DMS 273 (cell line): ENCODE results near the gene GFPT2.
"Not testable (repeated sequence)": the region's sequence is repeated elsewhere in the genome, so short reads cannot be mapped to it uniquely, and the experiment has no call there.

Experiments used
- DNase-seq: peaks from one replicate; lab custom pipeline; 2025; ENCODE audit not compliant: unreplicated experiment; lab: John Stamatoyannopoulos, UW

GFPT2 gene

DNA sequence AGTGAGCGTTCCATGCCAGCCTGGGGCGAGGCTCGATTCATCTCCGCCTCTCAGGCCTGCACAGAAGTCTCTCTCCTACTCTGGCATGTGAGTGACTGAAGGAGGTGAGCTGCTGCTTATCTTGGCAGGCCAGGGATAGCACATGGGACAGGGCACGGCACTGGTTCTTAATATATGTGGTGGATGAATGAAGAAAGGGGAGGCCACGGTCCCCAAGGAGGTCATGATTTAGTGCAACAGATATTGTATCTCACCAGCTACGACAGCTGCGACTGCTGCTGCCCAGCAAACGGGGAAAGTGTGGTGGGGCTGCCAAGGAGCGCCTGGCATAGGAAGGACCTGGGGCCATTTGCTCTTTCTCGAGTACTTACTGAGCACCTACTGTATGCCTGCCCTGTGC is 41.9 kb downstream of the GFPT2 start:
- no peak for DNase-seq

DNA sequence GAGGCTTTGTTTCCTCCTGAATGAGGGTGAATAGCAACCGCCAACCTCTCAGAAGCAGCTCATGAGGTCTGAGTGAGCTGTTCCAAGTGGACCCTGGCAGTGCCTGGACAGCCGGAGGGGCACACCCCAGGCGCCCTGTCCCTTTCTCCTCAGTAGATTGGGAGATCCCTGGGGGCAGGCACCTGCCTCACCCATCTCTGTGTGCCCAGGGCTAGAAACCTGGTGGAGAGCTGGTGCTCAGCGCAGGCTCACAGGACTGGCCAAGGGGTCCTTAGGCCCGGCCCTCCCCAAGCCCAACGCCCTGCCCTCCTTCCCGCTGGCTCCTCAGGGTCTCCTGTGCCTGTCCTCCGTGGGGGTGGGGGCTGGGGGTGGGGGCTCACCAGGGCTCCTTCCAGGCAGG is 46.3 kb downstream of the GFPT2 start:
- DNase-seq, result no peak

GRCh38 chr5:180305481-180305880 is 47.7 kb downstream of the GFPT2 start:
- no peak for DNase-seq

DNA sequence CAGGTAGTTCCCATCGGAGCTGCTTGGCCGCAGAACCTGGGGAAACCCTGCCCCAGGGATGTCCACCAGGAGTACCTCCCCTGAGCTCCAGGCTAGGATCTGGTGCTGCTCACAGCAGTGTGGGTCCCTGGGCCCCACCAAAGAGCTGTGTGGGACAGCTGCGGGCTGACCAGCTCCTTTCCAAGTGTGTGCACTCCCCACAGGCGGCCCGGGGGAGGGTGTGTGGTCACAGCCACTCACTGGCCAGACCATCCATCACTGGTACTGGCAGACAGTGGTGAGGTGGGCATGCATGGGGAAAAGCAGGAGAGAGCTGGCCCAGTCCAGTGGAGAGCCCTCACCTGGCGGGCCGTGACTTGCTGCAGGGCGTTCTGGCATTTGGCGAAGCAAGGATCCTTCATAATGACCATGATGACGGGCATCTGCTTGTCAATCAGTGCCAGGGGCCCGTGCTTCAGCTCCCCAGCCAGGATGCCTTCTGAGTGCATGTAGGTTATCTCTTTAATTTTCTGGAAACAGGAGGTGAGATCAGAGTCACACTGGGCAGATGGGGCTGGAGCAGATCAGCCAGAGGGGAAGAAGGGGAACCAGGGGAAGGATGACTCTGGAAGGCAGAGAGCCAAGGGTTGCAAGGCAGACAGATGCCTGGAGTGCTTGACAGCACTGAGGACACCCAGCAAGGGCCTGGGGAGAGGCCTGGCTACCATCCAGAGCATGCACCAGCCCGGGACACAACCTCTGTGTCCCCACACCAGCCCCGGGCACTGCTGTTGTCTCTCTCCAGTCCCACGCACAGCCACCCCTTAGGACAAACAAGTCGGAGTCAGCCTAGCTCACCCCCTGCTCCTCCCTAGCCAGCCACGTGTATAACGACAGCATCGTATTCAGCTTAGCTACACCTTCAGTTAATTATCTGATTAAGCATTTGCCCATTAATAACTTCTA is 48.4 kb downstream of the GFPT2 start:
- peak; percentile 51 for DNase-seq

DNA sequence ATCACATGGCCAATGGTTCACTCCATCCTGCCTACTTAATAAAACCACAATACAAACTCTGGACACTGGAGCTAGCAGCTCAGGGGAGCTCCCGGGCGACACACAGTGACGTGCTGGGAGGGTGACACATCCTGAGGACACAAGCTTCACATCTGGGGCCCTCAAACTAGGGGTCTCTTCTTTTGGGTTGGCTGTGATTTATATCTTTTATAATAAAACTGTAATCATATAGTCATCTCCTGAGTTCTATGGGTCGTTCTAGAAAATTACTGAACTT is 49.2 kb downstream of the GFPT2 start:
- DNase-seq, result no peak

GRCh38 chr5:180303226-180304015 is 49.7 kb downstream of the GFPT2 start:
- DNase-seq, result no peak

GRCh38 chr5:180302256-180302655 is 50.9 kb downstream of the GFPT2 start:
- DNase-seq, result no peak

DNA sequence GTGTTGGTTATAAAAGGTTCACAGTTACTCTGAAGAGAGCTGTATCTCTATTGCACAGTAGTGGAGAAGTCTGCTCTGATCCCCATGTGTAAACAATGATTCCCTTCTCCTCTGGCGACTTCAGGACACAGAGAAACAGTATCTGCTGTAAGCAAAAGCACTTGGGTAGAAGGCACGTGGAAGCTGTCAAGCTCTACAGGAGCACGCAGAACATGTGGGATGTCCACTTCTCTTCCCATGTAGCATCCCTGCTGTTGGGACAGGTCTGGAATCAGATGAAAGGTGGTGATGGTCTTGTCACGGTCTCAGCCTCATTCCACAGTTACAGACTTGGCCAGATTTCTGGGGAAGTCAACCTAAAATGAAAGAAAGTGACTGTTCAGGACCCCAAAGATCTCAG is 51.9 kb downstream of the GFPT2 start:
- no peak for DNase-seq

DNA sequence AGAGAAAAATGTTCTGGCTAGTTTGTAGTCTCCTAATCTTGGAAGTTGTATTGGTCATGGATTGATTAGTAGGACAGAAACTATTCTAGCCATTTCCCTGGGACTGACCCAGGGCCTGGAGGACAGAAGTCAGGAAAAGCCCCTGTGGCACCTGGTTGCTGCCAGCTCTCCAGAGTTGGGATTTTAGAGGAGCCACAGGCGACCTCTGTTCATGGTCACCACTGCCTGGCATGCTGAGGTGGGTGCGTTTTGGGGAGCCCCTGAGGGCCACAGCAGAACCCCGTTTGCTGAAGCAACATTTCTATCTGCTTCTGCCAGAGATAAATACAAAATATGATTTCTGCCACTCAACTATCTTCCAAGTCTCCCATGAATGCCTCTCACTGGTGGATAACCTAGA is 53.6 kb downstream of the GFPT2 start:
- DNase-seq, result no peak

GRCh38 chr5:180299014-180299413 is 54.1 kb downstream of the GFPT2 start:
- not testable (repeated sequence) for DNase-seq

GRCh38 chr5:180297587-180298282 is 55.4 kb downstream of the GFPT2 start:
- DNase-seq, result no peak

DNA sequence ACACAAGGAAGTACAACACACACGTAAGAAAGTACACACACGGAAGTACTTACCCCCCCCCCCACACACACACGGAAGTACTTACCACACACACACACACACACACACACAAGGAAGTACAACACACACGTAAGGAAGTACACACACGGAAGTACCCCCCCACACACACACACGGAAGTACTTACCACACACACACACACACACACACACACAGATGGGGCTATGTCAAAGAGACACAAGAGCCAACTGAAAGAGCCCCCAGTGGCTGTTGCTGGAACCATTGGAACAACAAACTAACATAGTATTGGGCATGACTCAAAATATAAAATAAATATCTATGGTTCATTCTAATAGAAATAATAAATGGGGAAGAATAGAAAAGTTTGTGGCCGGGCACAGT is 56.4 kb downstream of the GFPT2 start:
- peak; percentile 29 for DNase-seq

DNA sequence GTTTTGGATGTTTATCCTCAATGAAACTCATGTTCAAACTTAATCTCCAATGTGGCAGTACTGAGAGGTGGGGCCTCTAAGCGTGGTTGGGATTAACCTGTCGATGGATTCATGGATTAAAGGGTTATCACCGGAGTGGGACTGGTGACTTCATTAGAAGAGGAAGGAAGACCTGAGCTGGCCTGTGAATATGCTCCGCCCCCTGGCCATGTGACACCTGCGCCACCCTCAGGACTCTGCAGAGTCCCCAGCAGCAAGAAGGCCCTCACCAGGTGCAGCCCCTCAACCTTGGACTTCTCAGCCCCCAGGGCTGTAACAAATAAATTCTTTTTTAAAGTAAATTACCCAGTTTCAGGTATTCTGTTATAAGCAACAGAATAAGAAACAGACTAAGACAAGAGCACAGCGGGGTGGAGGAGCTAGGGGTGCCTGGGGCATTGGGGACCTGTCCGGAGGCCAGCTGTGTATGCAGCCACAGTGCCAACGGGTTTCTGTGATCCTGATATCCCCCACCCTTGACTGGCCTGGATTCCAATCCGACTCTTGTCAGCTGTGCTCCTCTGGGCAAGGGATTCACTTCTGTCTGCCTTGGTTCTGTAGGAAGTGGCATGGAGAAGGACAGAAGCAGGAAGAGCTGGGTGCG is 58.1 kb downstream of the GFPT2 start:
- no peak for DNase-seq

DNA sequence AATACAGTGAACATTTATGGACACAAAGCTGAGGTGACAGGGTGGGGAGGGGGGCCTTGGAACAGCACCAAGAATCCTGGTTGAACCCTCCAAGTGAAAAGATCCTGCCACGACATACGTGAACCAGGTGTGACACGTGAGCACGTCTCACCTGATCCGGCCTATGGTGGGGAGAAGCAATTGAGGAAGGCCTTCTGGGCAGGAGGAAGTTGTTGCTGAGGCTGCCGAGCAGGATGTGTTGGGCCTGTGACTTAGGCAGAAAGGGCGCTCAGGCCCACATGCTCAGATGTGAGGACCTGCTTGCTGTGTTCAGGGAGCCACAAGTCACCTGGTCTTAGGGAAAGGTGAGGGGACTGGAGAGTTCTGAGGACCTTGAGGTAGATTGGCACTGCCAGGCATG is 58.7 kb downstream of the GFPT2 start:
- no peak for DNase-seq

- peak; percentile 96 for DNase-seq
These were observed 60.9 kb downstream of the GFPT2 start, which contains the start of gene MAPK9 for GRCh38 chr5:180291943-180292831. Gene MAPK9, minus strand, starts transcription at chr5:180292083. Its CDS starts 11,522 bp downstream, at chr5:180280561.

DNA sequence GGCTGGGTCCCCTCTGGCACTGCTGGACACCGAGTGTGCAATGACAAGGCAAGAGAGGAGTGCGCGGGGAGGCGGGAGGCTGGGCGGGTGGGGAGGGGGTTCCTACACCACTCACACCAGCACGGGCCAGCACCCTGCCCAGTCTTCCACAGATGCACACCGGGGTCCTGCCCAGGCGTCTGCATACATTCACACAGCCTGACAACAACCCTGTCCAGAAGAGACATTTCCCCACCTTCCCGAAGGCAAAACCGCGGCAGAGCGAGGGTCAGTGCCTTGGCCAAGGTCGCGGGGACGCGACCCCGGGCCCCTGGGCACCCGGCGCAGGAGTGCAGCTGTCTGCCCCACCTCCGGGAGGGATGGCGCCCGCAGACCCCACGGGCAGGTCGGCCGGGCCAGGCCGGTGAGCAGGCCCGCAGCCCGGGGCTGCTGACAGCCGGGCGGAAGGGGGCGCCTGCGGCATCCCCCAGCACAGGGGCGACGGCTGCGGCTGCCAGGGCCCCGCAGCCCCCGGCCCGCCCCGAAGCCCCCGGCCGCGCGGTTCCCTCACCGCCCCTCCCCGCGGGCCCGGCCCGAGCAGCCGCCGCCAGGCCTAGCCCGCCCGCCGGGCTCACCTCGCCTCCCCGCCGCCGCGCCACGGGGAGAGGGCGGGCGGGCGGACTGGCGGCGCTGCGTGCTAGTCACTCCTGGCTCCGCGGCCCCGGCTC is 61.7 kb downstream of the GFPT2 start:
- peak; percentile 47 for DNase-seq

GRCh38 chr5:180290568-180291233 is 62.4 kb downstream of the GFPT2 start:
- DNase-seq, result no peak

- no peak for DNase-seq
These were observed 63.2 kb downstream of the GFPT2 start for GRCh38 chr5:180289966-180290365.

- peak; percentile 52 for DNase-seq
These were observed 63.7 kb downstream of the GFPT2 start for GRCh38 chr5:180289433-180289832.
